Mesendoderm (in vitro differentiated cells): ENCODE measurements around the gene CHRNA9. TPM values are rescaled to one million over a fixed set of nuclear protein-coding genes. Genes with fewer than 3 reads are reported as not detected.
A peak's percentile ranks its signal among the peaks of the same experiment; 100 is the strongest.

Source experiments
- DNase-seq: peaks from one replicate; pipeline ENCODE4 v3.0.0; 2013
- H2AK5ac ChIP-seq: 2 replicates; pipeline ENCODE4 v1.6.1; 2013; ENCODE audit warnings: low read length, inconsistent platforms
- H2BK120ac ChIP-seq: 2 replicates; pipeline ENCODE4 v1.6.1; 2013; ENCODE audit warnings: low read depth, mild to moderate bottlenecking, low read length, moderate library complexity, mixed read lengths
- H2BK15ac ChIP-seq: replicated peaks from 2 replicates; pipeline ENCODE4 v1.6.1; 2013; ENCODE audit warnings: low read depth, mild to moderate bottlenecking, moderate library complexity
- H2BK5ac ChIP-seq: 2 replicates; pipeline ENCODE4 v1.6.1; 2013; ENCODE audit warnings: low read length, inconsistent platforms
- H3K18ac ChIP-seq: 2 replicates; pipeline ENCODE4 v1.6.1; 2013; ENCODE audit warnings: mild to moderate bottlenecking, low read length, mixed read lengths
- H3K23ac ChIP-seq: one replicate; pipeline ENCODE4 v1.6.1; 2013; ENCODE audit warnings: low read length
- H3K27ac ChIP-seq: 2 replicates; pipeline ENCODE4 v1.5.1; 2013; ENCODE audit warnings: low read depth, mild to moderate bottlenecking, inconsistent platforms, low read length, moderate library complexity
- H3K27me3 ChIP-seq: 2 replicates; pipeline ENCODE4 v1.6.1; 2013; ENCODE audit warnings: low read length, control low read depth, mild to moderate bottlenecking, inconsistent platforms; ENCODE audit not compliant: insufficient read depth, poor library complexity
- H3K36me3 ChIP-seq: 2 replicates; pipeline ENCODE4 v1.6.1; 2013; ENCODE audit warnings: low read length, inconsistent platforms; ENCODE audit not compliant: control insufficient read depth, insufficient read depth
- H3K4ac ChIP-seq: one replicate; pipeline ENCODE4 v1.6.1; 2013; ENCODE audit warnings: low read depth, mild to moderate bottlenecking, low read length, moderate library complexity
- H3K4me1 ChIP-seq: 2 replicates; pipeline ENCODE4 v1.6.1; 2013; ENCODE audit warnings: low read depth, low read length, inconsistent platforms; ENCODE audit not compliant: control insufficient read depth
- H3K4me2 ChIP-seq: 2 replicates; pipeline ENCODE4 v1.6.1; 2013; ENCODE audit warnings: low read length
- H3K4me3 ChIP-seq: 2 replicates; pipeline ENCODE4 v1.5.1; 2013; ENCODE audit warnings: mild to moderate bottlenecking, low read length
- H3K56ac ChIP-seq: one replicate; pipeline ENCODE4 v1.6.1; 2013; ENCODE audit warnings: low read length
- H3K79me1 ChIP-seq: 2 replicates; pipeline ENCODE4 v1.6.1; 2013; ENCODE audit warnings: low read length, inconsistent platforms
- H3K79me2 ChIP-seq: 2 replicates; pipeline ENCODE4 v1.6.1; 2013; ENCODE audit warnings: mild to moderate bottlenecking, low read length; ENCODE audit not compliant: control insufficient read depth, insufficient read depth
- H3K9ac ChIP-seq: 2 replicates; pipeline ENCODE4 v1.6.1; 2013; ENCODE audit warnings: low read length, inconsistent platforms
- H4K5ac ChIP-seq: one replicate; pipeline ENCODE4 v1.6.1; 2013; ENCODE audit warnings: low read length
- H4K8ac ChIP-seq: one replicate; pipeline ENCODE4 v1.6.1; 2013; ENCODE audit warnings: low read depth, mild to moderate bottlenecking, control low read depth, low read length, moderate library complexity
- WGBS: extraction: QIAGEN DNeasy Blood & Tissue Kit; methylation state at CpG from one replicate; pipeline ENCODE4 v1.1.7; 2013; ENCODE audit warnings: low lambda C conversion rate, missing lambda C conversion rate; ENCODE audit not compliant: insufficient coverage; ENCODE audit errors: extremely low coverage; 5-methylcytosine and 5-hydroxymethylcytosine counted together
- small RNA-seq: library from polyadenylated mRNA; stranded (forward); fragments of <200 nt; extraction: miRNeasy Mini kit (QIAGEN cat#:217004); gene quantifications from one replicate; pipeline ENCODE3, GENCODE V24; 2013; ENCODE audit not compliant: insufficient read depth

CHRNA9 gene

GRCh38 chr4:40403081-40403480 is 67.9 kb downstream of the CHRNA9 start:
- Histone ChIP-seq H3K27me3 (no peaks in the 10 kb centered on the region), H3K4me1 (no peaks in the 10 kb centered on the region), H2BK15ac (no peak overlapping the region), H3K27ac (no peak overlapping the region), H3K4me2 (no peak overlapping the region), H4K5ac (no peak overlapping the region), H3K79me1 (no peaks in the 10 kb centered on the region), H2BK120ac (no peak overlapping the region), H3K56ac (no peak overlapping the region), H3K36me3 (no peaks in the 10 kb centered on the region), H3K23ac (no peak overlapping the region), H2BK5ac (no peak overlapping the region), H3K79me2 (no peaks in the 10 kb centered on the region), H3K9ac (no peak overlapping the region), H2AK5ac (no peak overlapping the region), H3K4ac (no peak overlapping the region), H3K18ac (no peak overlapping the region), H4K8ac (no peak overlapping the region), H3K4me3 (no peak overlapping the region)
- WGBS = no CpG with 5 or more reads among the region's 5 CpGs
- DNase-seq = peak; percentile 70

Small RNA genes lying within 50 kb of the gene (small RNA-seq; reads per million reads assigned to genes)
- not detected for gene RNU7-74P
